HEK293 (cell line): ENCODE results near the gene FES.

Source experiments
- EGR2 ChIP-seq: fragments of 450-650 bp; formaldehyde crosslinking; IDR thresholded peaks from 2 replicates; pipeline ENCODE4 v1.5.1; 2016; ENCODE audit warnings: low read depth, missing biosample characterization, missing genetic modification characterization
- MEIS1 ChIP-seq: sonication (generic); formaldehyde crosslinking; IDR thresholded peaks from 2 replicates; pipeline ENCODE4 v1.8.1; 2022; ENCODE audit warnings: missing genetic modification reagents, mild to moderate bottlenecking, borderline replicate concordance
- OSR2 ChIP-seq: fragments of 450-650 bp; formaldehyde crosslinking; IDR thresholded peaks from 2 replicates; pipeline ENCODE4 v1.5.1; 2016; ENCODE audit warnings: missing biosample characterization, missing genetic modification characterization
- ZNF184 ChIP-seq: fragments of 450-650 bp; IDR thresholded peaks from 2 replicates; pipeline ENCODE4 v1.5.1; 2018; ENCODE audit warnings: missing biosample characterization, mild to moderate bottlenecking, missing genetic modification characterization
- ZNF302 ChIP-seq: fragments of 450-650 bp; formaldehyde crosslinking; IDR thresholded peaks from 2 replicates; pipeline ENCODE4 v1.5.1; 2016; ENCODE audit warnings: missing biosample characterization, missing genetic modification characterization, low read depth
- ZNF335 ChIP-seq: fragments of 450-650 bp; formaldehyde crosslinking; conservative IDR thresholded peaks from 2 replicates; pipeline ENCODE4 v1.5.1; 2016; ENCODE audit warnings: missing biosample characterization, missing genetic modification characterization
- ZNF354C ChIP-seq: fragments of 450-650 bp; formaldehyde crosslinking; IDR thresholded peaks from 2 replicates; pipeline ENCODE4 v1.5.1; 2016; ENCODE audit warnings: missing biosample characterization, missing genetic modification characterization, low read depth, borderline replicate concordance
- ZNF623 ChIP-seq: fragments of 450-650 bp; formaldehyde crosslinking; IDR thresholded peaks from 2 replicates; pipeline ENCODE4 v1.5.1; 2016; ENCODE audit warnings: missing biosample characterization, missing genetic modification characterization
- ZNF837 ChIP-seq: fragments of 450-650 bp; formaldehyde crosslinking; IDR thresholded peaks from 2 replicates; pipeline ENCODE4 v1.5.1; 2016; ENCODE audit warnings: missing biosample characterization, missing genetic modification characterization
- ZNF843 ChIP-seq: fragments of 450-650 bp; formaldehyde crosslinking; IDR thresholded peaks from 2 replicates; pipeline ENCODE4 v1.5.1; 2016; ENCODE audit warnings: missing biosample characterization, missing genetic modification characterization
- TF ChIP-seq, protein P1 (sequence below): fragments of 450-650 bp; formaldehyde crosslinking; IDR thresholded peaks from 2 replicates; pipeline ENCODE4 v1.5.1; 2016; ENCODE audit warnings: missing biosample characterization, missing genetic modification characterization
- TF ChIP-seq, protein P2 (sequence below): fragments of 450-650 bp; formaldehyde crosslinking; IDR thresholded peaks from 2 replicates; pipeline ENCODE4 v1.5.1; 2016; ENCODE audit warnings: missing biosample characterization, missing genetic modification characterization
- TF ChIP-seq, protein P3 (sequence below): fragments of 450-650 bp; formaldehyde crosslinking; IDR thresholded peaks from 2 replicates; pipeline ENCODE4 v1.5.1; 2016; ENCODE audit warnings: missing biosample characterization, missing genetic modification characterization
- TF ChIP-seq, protein P4 (sequence below): fragments of 450-650 bp; formaldehyde crosslinking; IDR thresholded peaks from 2 replicates; pipeline ENCODE4 v1.5.1; 2016; ENCODE audit warnings: missing biosample characterization, missing genetic modification characterization

DNA sequence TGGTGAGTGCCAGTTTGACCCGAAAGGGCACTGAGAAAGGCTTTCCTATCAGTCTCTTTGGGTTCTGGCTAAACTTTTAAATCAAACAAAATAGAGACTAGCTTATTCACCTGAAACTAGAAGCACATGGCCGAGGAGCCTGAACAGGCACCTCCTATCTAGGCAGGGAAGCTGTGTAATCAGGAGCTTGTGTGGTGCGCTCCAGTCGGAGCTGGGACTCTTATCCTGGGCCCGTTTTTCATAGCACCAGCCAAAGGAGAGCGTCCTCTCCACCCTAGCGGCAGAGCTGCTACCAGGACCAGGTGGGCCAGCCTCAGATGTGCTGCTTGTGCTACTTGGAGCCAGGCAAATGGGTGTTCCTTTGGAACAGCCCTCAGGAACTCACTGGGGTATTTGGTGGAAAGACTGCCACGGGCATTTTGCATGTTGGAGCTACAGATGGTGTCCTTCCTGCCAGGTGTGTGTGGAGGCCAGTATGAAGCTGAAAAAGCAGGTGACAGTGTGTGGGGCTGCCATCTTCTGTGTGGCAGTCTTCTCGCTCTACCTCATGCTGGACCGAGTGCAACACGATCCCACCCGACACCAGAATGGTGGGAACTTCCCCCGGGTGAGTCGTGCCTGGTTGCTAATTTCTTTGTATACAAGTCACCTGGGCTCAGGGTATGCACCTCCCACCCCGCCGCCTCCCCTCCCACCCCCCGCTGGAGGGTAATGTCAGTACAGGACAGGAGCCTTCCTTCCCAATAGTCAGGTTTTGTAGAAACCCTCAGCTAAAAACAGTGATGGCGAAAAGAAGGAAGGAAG lies 19.6 kb downstream of the FES start:
- TF ChIP-seq, protein P1, sequence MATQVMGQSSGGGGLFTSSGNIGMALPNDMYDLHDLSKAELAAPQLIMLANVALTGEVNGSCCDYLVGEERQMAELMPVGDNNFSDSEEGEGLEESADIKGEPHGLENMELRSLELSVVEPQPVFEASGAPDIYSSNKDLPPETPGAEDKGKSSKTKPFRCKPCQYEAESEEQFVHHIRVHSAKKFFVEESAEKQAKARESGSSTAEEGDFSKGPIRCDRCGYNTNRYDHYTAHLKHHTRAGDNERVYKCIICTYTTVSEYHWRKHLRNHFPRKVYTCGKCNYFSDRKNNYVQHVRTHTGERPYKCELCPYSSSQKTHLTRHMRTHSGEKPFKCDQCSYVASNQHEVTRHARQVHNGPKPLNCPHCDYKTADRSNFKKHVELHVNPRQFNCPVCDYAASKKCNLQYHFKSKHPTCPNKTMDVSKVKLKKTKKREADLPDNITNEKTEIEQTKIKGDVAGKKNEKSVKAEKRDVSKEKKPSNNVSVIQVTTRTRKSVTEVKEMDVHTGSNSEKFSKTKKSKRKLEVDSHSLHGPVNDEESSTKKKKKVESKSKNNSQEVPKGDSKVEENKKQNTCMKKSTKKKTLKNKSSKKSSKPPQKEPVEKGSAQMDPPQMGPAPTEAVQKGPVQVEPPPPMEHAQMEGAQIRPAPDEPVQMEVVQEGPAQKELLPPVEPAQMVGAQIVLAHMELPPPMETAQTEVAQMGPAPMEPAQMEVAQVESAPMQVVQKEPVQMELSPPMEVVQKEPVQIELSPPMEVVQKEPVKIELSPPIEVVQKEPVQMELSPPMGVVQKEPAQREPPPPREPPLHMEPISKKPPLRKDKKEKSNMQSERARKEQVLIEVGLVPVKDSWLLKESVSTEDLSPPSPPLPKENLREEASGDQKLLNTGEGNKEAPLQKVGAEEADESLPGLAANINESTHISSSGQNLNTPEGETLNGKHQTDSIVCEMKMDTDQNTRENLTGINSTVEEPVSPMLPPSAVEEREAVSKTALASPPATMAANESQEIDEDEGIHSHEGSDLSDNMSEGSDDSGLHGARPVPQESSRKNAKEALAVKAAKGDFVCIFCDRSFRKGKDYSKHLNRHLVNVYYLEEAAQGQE (tag by site-specific recombination): no peak
- TF ChIP-seq ZNF843 (tag by site-specific recombination) (no peak), ZNF623 (no peak), MEIS1 (CRISPR knock-in tag) (no peak), OSR2 (tag by site-specific recombination) (no peak), ZNF837 (no peak), ZNF354C (tag by site-specific recombination) (no peak), EGR2 (tag by site-specific recombination) (no peak), ZNF184 (no peak), ZNF302 (no peak), ZNF335 (tag by site-specific recombination) (no peak)
- TF ChIP-seq, protein P2, sequence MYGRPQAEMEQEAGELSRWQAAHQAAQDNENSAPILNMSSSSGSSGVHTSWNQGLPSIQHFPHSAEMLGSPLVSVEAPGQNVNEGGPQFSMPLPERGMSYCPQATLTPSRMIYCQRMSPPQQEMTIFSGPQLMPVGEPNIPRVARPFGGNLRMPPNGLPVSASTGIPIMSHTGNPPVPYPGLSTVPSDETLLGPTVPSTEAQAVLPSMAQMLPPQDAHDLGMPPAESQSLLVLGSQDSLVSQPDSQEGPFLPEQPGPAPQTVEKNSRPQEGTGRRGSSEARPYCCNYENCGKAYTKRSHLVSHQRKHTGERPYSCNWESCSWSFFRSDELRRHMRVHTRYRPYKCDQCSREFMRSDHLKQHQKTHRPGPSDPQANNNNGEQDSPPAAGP (tag by site-specific recombination): no peak
- TF ChIP-seq, protein P3, sequence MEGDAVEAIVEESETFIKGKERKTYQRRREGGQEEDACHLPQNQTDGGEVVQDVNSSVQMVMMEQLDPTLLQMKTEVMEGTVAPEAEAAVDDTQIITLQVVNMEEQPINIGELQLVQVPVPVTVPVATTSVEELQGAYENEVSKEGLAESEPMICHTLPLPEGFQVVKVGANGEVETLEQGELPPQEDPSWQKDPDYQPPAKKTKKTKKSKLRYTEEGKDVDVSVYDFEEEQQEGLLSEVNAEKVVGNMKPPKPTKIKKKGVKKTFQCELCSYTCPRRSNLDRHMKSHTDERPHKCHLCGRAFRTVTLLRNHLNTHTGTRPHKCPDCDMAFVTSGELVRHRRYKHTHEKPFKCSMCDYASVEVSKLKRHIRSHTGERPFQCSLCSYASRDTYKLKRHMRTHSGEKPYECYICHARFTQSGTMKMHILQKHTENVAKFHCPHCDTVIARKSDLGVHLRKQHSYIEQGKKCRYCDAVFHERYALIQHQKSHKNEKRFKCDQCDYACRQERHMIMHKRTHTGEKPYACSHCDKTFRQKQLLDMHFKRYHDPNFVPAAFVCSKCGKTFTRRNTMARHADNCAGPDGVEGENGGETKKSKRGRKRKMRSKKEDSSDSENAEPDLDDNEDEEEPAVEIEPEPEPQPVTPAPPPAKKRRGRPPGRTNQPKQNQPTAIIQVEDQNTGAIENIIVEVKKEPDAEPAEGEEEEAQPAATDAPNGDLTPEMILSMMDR (tag by site-specific recombination): no peak; the same call in 1 of the 2 replicates
- TF ChIP-seq, protein P4, sequence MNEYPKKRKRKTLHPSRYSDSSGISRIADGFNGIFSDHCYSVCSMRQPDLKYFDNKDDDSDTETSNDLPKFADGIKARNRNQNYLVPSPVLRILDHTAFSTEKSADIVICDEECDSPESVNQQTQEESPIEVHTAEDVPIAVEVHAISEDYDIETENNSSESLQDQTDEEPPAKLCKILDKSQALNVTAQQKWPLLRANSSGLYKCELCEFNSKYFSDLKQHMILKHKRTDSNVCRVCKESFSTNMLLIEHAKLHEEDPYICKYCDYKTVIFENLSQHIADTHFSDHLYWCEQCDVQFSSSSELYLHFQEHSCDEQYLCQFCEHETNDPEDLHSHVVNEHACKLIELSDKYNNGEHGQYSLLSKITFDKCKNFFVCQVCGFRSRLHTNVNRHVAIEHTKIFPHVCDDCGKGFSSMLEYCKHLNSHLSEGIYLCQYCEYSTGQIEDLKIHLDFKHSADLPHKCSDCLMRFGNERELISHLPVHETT (tag by site-specific recombination): no peak
